ENCODE data around the gene IER3IP1. TPM values are rescaled to one million over a fixed set of nuclear protein-coding genes. Genes with fewer than 3 reads are reported as not detected.

Gene IER3IP1
- total RNA-seq, 1 experiment from 2014 or later, result 8.8 TPM

DNA sequence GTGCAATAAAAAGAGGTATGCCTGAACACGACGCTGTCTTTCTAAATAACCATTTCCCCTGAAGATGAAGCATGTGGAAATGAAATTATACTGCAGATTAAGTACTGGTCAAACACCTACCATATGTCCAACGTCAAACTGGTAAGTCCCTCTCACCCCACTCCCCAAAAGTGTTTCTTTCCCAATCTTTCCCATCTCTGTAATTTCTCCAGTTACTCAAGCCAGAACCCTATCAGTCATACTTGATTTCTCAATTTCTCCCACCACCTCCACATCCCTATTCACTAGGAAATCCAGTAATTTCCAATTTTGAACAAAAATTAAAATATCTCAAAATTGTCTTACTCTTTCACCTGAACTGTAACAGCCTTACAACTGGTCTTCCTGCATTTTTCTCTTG, 55.0 kb downstream of the IER3IP1 start:
- no peak for DNase-seq
- intact Hi-C loops (cut with micrococcal nuclease; ENCODE audit: unreplicated experiment), result no loop called here
- no peaks in the 10 kb centered on the region for H3K9me3 ChIP-seq (ENCODE audit: insufficient read depth, low read depth)
- POLR2A ChIA-PET (ENCODE audit: unreplicated experiment), result interaction anchor here (0.6 kb wide), 1 partner anchor 11 kb away, joined by 7 read pairs; no protein-coding TSS in a partner anchor
- no peaks in the 10 kb centered on the region; the same call in 1 of the 2 replicates for H3K36me3 ChIP-seq (ENCODE audit: low read depth)
- BruUV-seq (replicated peaks), result no TSS peak
- no peak overlapping the region for H2AFZ ChIP-seq
- no peaks in the 10 kb centered on the region for H3F3A ChIP-seq (ENCODE audit: insufficient read depth, low read depth)
- H3K27me3 ChIP-seq (ENCODE audit: insufficient read depth, low read depth), result no peaks in the 10 kb centered on the region
- no peaks in the 10 kb centered on the region for H3K4me1 ChIP-seq (replicated peaks; ENCODE audit: insufficient read depth)
- H3K9me2 ChIP-seq (ENCODE audit: insufficient read depth), result no peaks in the 10 kb centered on the region
- no peak overlapping the region for H3K4me2 ChIP-seq
- H3K4me3 ChIP-seq, result no peak overlapping the region
- CTCF ChIA-PET, result interaction anchor here (0.5 kb wide), 1 partner anchor 93 kb away, joined by 4 read pairs; no protein-coding TSS in a partner anchor
- H3K27ac ChIP-seq, result no peak overlapping the region
- no peaks in the 10 kb centered on the region for H4K20me1 ChIP-seq (ENCODE audit: insufficient read depth)
- H3K79me2 ChIP-seq (ENCODE audit: low read depth), result no peaks in the 10 kb centered on the region
- TF ChIP-seq, protein P1, sequence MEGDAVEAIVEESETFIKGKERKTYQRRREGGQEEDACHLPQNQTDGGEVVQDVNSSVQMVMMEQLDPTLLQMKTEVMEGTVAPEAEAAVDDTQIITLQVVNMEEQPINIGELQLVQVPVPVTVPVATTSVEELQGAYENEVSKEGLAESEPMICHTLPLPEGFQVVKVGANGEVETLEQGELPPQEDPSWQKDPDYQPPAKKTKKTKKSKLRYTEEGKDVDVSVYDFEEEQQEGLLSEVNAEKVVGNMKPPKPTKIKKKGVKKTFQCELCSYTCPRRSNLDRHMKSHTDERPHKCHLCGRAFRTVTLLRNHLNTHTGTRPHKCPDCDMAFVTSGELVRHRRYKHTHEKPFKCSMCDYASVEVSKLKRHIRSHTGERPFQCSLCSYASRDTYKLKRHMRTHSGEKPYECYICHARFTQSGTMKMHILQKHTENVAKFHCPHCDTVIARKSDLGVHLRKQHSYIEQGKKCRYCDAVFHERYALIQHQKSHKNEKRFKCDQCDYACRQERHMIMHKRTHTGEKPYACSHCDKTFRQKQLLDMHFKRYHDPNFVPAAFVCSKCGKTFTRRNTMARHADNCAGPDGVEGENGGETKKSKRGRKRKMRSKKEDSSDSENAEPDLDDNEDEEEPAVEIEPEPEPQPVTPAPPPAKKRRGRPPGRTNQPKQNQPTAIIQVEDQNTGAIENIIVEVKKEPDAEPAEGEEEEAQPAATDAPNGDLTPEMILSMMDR (conservative IDR thresholded peaks at IDR 0.05), result no peak
- no peak for TF ChIP-seq EZH2 (IDR thresholded peaks at IDR 0.05; ENCODE audit: low read depth)

DNA sequence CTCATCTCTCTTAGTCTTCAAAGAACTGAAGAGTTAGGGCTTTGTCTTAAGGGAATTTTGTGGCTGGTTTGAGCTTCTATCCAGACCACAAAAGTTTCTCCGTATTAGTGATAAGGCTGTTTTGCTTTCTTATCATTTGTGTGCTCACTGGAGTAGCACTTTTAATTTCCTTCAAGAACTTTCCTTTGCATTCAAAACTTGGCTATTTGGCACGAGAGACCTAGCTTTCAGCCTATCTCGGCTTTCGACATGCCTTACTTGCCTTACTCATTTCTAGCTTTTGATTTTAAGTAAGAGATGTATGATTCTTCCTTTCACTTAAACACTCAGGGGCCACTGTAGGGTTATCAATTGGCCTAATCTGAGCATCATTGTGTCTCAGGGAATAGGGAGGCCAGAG, 55.7 kb downstream of the IER3IP1 start:
- Histone ChIP-seq H3K4me1 (replicated peaks; ENCODE audit: insufficient read depth) (no peaks in the 10 kb centered on the region), H3K79me2 (ENCODE audit: low read depth) (no peaks in the 10 kb centered on the region), H3K27me3 (ENCODE audit: insufficient read depth, low read depth) (no peaks in the 10 kb centered on the region), H3K9me3 (ENCODE audit: insufficient read depth, low read depth) (no peaks in the 10 kb centered on the region), H4K20me1 (ENCODE audit: insufficient read depth) (no peaks in the 10 kb centered on the region), H3K4me3 (no peak overlapping the region), H3K36me3 (ENCODE audit: low read depth) (no peaks in the 10 kb centered on the region; the same call in 1 of the 2 replicates), H2AFZ (no peak overlapping the region), H3K9me2 (ENCODE audit: insufficient read depth) (no peaks in the 10 kb centered on the region), H3F3A (ENCODE audit: insufficient read depth, low read depth) (no peaks in the 10 kb centered on the region), H3K27ac (no peak overlapping the region), H3K4me2 (no peak overlapping the region)
- intact Hi-C loops (cut with micrococcal nuclease; ENCODE audit: unreplicated experiment), result no loop called here
- BruUV-seq (replicated peaks), result no TSS peak
- TF ChIP-seq, protein P1 (conservative IDR thresholded peaks at IDR 0.05), result no peak
- TF ChIP-seq EZH2 (IDR thresholded peaks at IDR 0.05; ENCODE audit: low read depth), result no peak
- DNase-seq, result no peak
- POLR2A ChIA-PET (ENCODE audit: unreplicated experiment), result interaction anchor here (0.6 kb wide), 1 partner anchor 12 kb away, joined by 7 read pairs; no protein-coding TSS in a partner anchor
- CTCF ChIA-PET, result no interaction called here

DNA sequence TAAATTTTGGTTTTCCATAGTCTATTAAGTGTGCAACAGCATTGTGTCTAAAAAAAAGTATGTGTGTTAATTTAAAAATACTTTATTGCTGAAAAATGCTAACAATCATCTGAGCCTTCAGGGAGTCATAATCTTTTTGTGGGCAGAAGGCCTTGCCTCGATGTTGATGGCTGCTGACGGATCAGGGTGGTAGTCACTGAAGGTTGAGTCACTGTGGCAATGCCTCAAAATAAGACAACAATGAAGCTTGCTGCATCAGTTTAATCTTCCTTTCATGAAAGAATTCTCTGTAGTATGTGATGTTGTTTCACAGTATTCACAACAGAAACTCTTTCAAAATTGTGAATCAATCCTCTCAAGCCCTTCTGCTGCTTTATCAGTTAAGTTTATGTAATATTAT, 57.2 kb downstream of the IER3IP1 start:
- H3K27me3 ChIP-seq (ENCODE audit: insufficient read depth, low read depth), result no peaks in the 10 kb centered on the region
- intact Hi-C loops (cut with micrococcal nuclease; ENCODE audit: unreplicated experiment), result no loop called here
- ChIA-PET CTCF (no interaction called here), POLR2A (ENCODE audit: unreplicated experiment) (no interaction called here)
- H3K27ac ChIP-seq, result no peak overlapping the region
- no peak for DNase-seq
- H3K36me3 ChIP-seq (ENCODE audit: low read depth), result no peaks in the 10 kb centered on the region; the same call in 1 of the 2 replicates
- no peaks in the 10 kb centered on the region for H3K9me2 ChIP-seq (ENCODE audit: insufficient read depth)
- H3K9me3 ChIP-seq (ENCODE audit: insufficient read depth, low read depth), result no peaks in the 10 kb centered on the region
- TF ChIP-seq EZH2 (IDR thresholded peaks at IDR 0.05; ENCODE audit: low read depth), result no peak
- TF ChIP-seq, protein P1 (conservative IDR thresholded peaks at IDR 0.05), result no peak
- no peak overlapping the region for H3K4me3 ChIP-seq
- H4K20me1 ChIP-seq (ENCODE audit: insufficient read depth), result no peaks in the 10 kb centered on the region
- no peaks in the 10 kb centered on the region for H3K4me1 ChIP-seq (replicated peaks; ENCODE audit: insufficient read depth)
- no TSS peak for BruUV-seq (replicated peaks)
- H2AFZ ChIP-seq, result no peak overlapping the region
- no peak overlapping the region for H3K4me2 ChIP-seq
- no peaks in the 10 kb centered on the region for H3F3A ChIP-seq (ENCODE audit: insufficient read depth, low read depth)
- no peaks in the 10 kb centered on the region for H3K79me2 ChIP-seq (ENCODE audit: low read depth)
